OCI-LY3 (cell line): ENCODE results near the gene EYS.

Experiments
- EZH2phosphoT487 ChIP-seq: fragments of 200-600 bp; shearing (Covaris generic); IDR thresholded peaks from 2 replicates; pipeline ENCODE4 v1.6.1; 2018; ENCODE audit warnings: antibody characterized with exemption, mixed run types, low read depth
- TF ChIP-seq, protein P1 (sequence below): fragments of 200-600, 300-600 bp; sonication (generic); IDR thresholded peaks from 2 replicates; pipeline ENCODE4 v1.5.1; 2014; ENCODE audit warnings: antibody characterized with exemption, low read length, low read depth

DNA sequence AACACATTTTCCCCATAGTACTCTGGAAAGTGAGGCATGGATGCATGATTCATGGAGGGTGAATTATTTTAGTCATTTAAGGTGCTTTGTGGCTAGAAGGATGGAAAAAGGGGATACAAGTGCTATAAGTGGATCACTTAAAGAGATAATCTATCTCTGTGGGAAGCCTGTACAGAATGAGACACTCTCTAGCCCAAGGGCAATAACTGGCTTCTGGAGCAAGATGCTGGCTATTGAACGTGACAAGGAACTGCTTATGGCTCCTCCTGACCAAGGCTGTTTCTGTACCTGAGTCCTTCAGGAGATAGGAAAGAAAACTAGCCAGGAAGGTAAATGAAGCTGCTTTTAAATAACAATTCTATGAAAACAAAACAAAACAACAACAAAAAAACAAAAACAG is 590.7 kb downstream of the EYS start:
- TF ChIP-seq, protein P1, sequence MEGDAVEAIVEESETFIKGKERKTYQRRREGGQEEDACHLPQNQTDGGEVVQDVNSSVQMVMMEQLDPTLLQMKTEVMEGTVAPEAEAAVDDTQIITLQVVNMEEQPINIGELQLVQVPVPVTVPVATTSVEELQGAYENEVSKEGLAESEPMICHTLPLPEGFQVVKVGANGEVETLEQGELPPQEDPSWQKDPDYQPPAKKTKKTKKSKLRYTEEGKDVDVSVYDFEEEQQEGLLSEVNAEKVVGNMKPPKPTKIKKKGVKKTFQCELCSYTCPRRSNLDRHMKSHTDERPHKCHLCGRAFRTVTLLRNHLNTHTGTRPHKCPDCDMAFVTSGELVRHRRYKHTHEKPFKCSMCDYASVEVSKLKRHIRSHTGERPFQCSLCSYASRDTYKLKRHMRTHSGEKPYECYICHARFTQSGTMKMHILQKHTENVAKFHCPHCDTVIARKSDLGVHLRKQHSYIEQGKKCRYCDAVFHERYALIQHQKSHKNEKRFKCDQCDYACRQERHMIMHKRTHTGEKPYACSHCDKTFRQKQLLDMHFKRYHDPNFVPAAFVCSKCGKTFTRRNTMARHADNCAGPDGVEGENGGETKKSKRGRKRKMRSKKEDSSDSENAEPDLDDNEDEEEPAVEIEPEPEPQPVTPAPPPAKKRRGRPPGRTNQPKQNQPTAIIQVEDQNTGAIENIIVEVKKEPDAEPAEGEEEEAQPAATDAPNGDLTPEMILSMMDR: no peak
- no peak for TF ChIP-seq EZH2phosphoT487
